HepG2 (cell line): ENCODE measurements around the gene UNC13D. TPM values are rescaled to one million over a fixed set of nuclear protein-coding genes. Genes with fewer than 3 reads are reported as not detected.
A peak's percentile ranks its signal among the peaks of the same experiment; 100 is the strongest.

Experiments used
- BATF2 ChIP-seq: sonication (generic); formaldehyde crosslinking; IDR thresholded peaks from 2 replicates; pipeline ENCODE4 v1.8.0; 2022; ENCODE audit warnings: mild to moderate bottlenecking, missing genetic modification reagents, moderate library complexity
- CC2D1A ChIP-seq: sonication (generic); formaldehyde crosslinking; IDR thresholded peaks from 2 replicates; pipeline ENCODE4 v1.8.1; 2023; ENCODE audit warnings: mild to moderate bottlenecking, missing genetic modification reagents
- CHD4 ChIP-seq: fragments of 200-600 bp; sonication (generic); IDR thresholded peaks from 2 replicates; pipeline ENCODE4 v1.7.0; 2017; ENCODE audit warnings: mild to moderate bottlenecking, low read length, borderline replicate concordance
- CTCF ChIP-seq: sonication (generic); formaldehyde crosslinking; IDR thresholded peaks from 2 replicates; pipeline ENCODE4 v1.5.0; 2020; ENCODE audit warnings: mild to moderate bottlenecking, missing genetic modification reagents, moderate library complexity
- DPF2 ChIP-seq: sonication (generic); formaldehyde crosslinking; IDR thresholded peaks from 2 replicates; pipeline ENCODE4 v1.4.0; 2020; ENCODE audit warnings: mild to moderate bottlenecking, low read depth, missing genetic modification reagents, borderline replicate concordance
- GATA4 ChIP-seq: sonication (generic); IDR thresholded peaks from 2 replicates; pipeline ENCODE4 v1.6.1; 2016; ENCODE audit warnings: antibody characterized with exemption, low read depth, borderline replicate concordance
- JUNB ChIP-seq: sonication (generic); formaldehyde crosslinking; IDR thresholded peaks from 2 replicates; pipeline ENCODE4 v1.8.0; 2022; ENCODE audit warnings: missing genetic modification reagents, mild to moderate bottlenecking, borderline replicate concordance
- KDM1A ChIP-seq: IDR thresholded peaks from 2 replicates; pipeline ENCODE4 v1.6.1; 2016; ENCODE audit warnings: missing compliant biosample characterization
- MEIS1 ChIP-seq: sonication (generic); formaldehyde crosslinking; IDR thresholded peaks from 2 replicates; pipeline ENCODE4 v1.9.0; 2021; ENCODE audit warnings: mild to moderate bottlenecking, missing genetic modification reagents, moderate library complexity, borderline replicate concordance
- MEIS2 ChIP-seq: sonication (generic); formaldehyde crosslinking; IDR thresholded peaks from 2 replicates; pipeline ENCODE4 v1.9.0; 2021; ENCODE audit warnings: mild to moderate bottlenecking, missing genetic modification reagents
- NFYB ChIP-seq: sonication (generic); formaldehyde crosslinking; IDR thresholded peaks from 2 replicates; pipeline ENCODE4 v1.4.0; 2020; ENCODE audit warnings: missing genetic modification reagents
- RNF219 ChIP-seq: sonication (generic); formaldehyde crosslinking; IDR thresholded peaks from 2 replicates; pipeline ENCODE4 v1.5.0; 2020; ENCODE audit warnings: mild to moderate bottlenecking, missing genetic modification reagents
- SOX6 ChIP-seq, 2 experiments: fragments of 450-650 bp in 1 of 2; sonication (generic) in 1 of 2; formaldehyde crosslinking in 1 of 2; IDR thresholded peaks; 2 replicates each; pipeline versions ENCODE4 v1.4.0 to v1.6.1; 2017 to 2020; ENCODE audit warnings: antibody characterized with exemption in 1 of 2, mild to moderate bottlenecking in 1 of 2, missing genetic modification reagents in 1 of 2
- ZBTB7A ChIP-seq: sonication (generic); formaldehyde crosslinking; IDR thresholded peaks from 2 replicates; pipeline ENCODE4 v1.8.0; 2022; ENCODE audit warnings: mild to moderate bottlenecking, missing genetic modification reagents
- ZNF121 ChIP-seq: sonication (generic); formaldehyde crosslinking; IDR thresholded peaks from 2 replicates; pipeline ENCODE4 v1.5.0; 2020; ENCODE audit warnings: mild to moderate bottlenecking, missing genetic modification reagents
- ZNF138 ChIP-seq: sonication (generic); formaldehyde crosslinking; IDR thresholded peaks from 2 replicates; pipeline ENCODE4 v1.5.0; 2020; ENCODE audit warnings: mild to moderate bottlenecking, low read depth, missing genetic modification reagents
- ZNF326 ChIP-seq: sonication (generic); formaldehyde crosslinking; IDR thresholded peaks from 2 replicates; pipeline ENCODE4 v1.4.0; 2020; ENCODE audit warnings: missing genetic modification reagents, borderline replicate concordance
- ZNF329 ChIP-seq: sonication (generic); formaldehyde crosslinking; IDR thresholded peaks from 2 replicates; pipeline ENCODE4 v1.9.0; 2021; ENCODE audit warnings: low read depth, mild to moderate bottlenecking, missing genetic modification reagents
- ZNF337 ChIP-seq: sonication (generic); formaldehyde crosslinking; IDR thresholded peaks from 2 replicates; pipeline ENCODE4 v1.5.1; 2020; ENCODE audit warnings: missing genetic modification reagents, low read depth, mild to moderate bottlenecking, borderline replicate concordance
- ZNF574 ChIP-seq: sonication (generic); formaldehyde crosslinking; IDR thresholded peaks from 2 replicates; pipeline ENCODE4 v1.4.0; 2020; ENCODE audit warnings: missing genetic modification reagents
- ZNF737 ChIP-seq: sonication (generic); formaldehyde crosslinking; IDR thresholded peaks from 2 replicates; pipeline ENCODE4 v1.5.0; 2020; ENCODE audit warnings: missing genetic modification reagents, mild to moderate bottlenecking, borderline replicate concordance
- polyA plus RNA-seq, 8 experiments: library from polyadenylated mRNA; depleted of rRNA in 3 of 8; stranded (reverse) in 7 of 8; unstranded in 1 of 8; fragments of >200 nt; fragmentation: Illumina TruSeq in 4 of 8; extraction: Trizol in 4 of 8; gene quantifications; 2 replicates each; pipeline versions ENCODE4 v1.2.1 to v1.2.3, GENCODE V29; 2011 to 2016; ENCODE audit warnings: low read depth in 4 of 8, missing spikeins in 1 of 8, mixed read lengths in 1 of 8; ENCODE audit not compliant: insufficient read depth in 1 of 8
- total RNA-seq, 5 experiments: library from RNA; depleted of rRNA; stranded (reverse); fragments of >200 nt; fragmentation: Illumina TruSeq; extraction: Trizol; gene quantifications; 2 replicates each; pipeline ENCODE4 v1.2.3, GENCODE V29; 2016; ENCODE audit warnings: low read depth in 1 of 5

Gene UNC13D
- total and polyA plus RNA-seq, 2 of the 13 experiments (the other 11 are each of a cell fraction or from before 2014, with no cell fraction given) = 29.7 to 42.7 TPM

- TF ChIP-seq ZNF574 (CRISPR knock-in tag) (peak; percentile 28; the same call in 1 of the 2 replicates), MEIS1 (CRISPR knock-in tag) (no peak), SOX6 (IDR thresholded peaks at IDR 0.05) (no peak), SOX6 (CRISPR knock-in tag; IDR thresholded peaks at IDR 0.05) (no peak), ZNF737 (peak; percentile 9; the same call in 1 of the 2 replicates), ZNF326 (CRISPR knock-in tag) (no peak), ZNF337 (peak; percentile 78; the same call in 1 of the 2 replicates), MEIS2 (CRISPR knock-in tag) (peak; percentile 16; the same call in 1 of the 2 replicates), CC2D1A (CRISPR knock-in tag) (0 out of 2 replicates have a peak, but pooled peaks have one; percentile 45), CHD4 (no peak), NFYB (no peak), RNF219 (no peak; the same call in 1 of the 2 replicates), CTCF (CRISPR knock-in tag) (peak; percentile 8; the same call in 1 of the 2 replicates), JUNB (CRISPR knock-in tag) (no peak), KDM1A (CRISPR knock-in tag) (no peak), ZBTB7A (CRISPR knock-in tag) (peak; percentile 87; the same call in 1 of the 2 replicates), ZNF329 (no peak), ZNF121 (CRISPR knock-in tag) (no peak), GATA4 (peak; percentile 48), DPF2 (CRISPR knock-in tag) (no peak), BATF2 (CRISPR knock-in tag) (no peak), ZNF138 (CRISPR knock-in tag) (0 out of 2 replicates have a peak, but pooled peaks have one; percentile 37)
Measured at GRCh38 chr17:75843577-75844529, at the start of gene UNC13D (continued).
